CD4-positive, alpha-beta memory T cell (primary cell): ENCODE results near the gene TFIP11. TPM values are rescaled to one million over a fixed set of nuclear protein-coding genes. Genes with fewer than 3 reads are reported as not detected.

Source experiments
- CTCF ChIA-PET: fragments of 350-600 bp; sonication (Branson Sonifier 250); formaldehyde crosslinking; loops from one replicate; lab custom pipeline; 2021; ENCODE audit warnings: inconsistent platforms; ENCODE audit not compliant: partially characterized antibody; lab: Charles Lee
- POLR2A ChIA-PET: fragments of 350-600 bp; sonication (Branson Sonifier 250); formaldehyde crosslinking; loops from one replicate; lab custom pipeline; 2021; ENCODE audit not compliant: partially characterized antibody; lab: Charles Lee
- DNase-seq, 5 donors: peaks; one replicate each; pipeline versions ENCODE4 v3.0.0 to v3.0.0-alpha.2; 2020 to 2022; ENCODE audit warnings: mixed read lengths in 1 of 5
- H3K27ac ChIP-seq: one replicate; pipeline ENCODE4 v1.7.0; 2013; ENCODE audit warnings: low read depth, low read length
- H3K27me3 ChIP-seq: 2 replicates; pipeline ENCODE4 v1.7.0; 2013; ENCODE audit warnings: mild to moderate bottlenecking, low read length, moderate library complexity; ENCODE audit not compliant: insufficient read depth
- H3K36me3 ChIP-seq: 2 replicates; pipeline ENCODE4 v1.7.0; 2013; ENCODE audit warnings: mild to moderate bottlenecking, low read length, moderate library complexity; ENCODE audit not compliant: insufficient read depth
- H3K4me1 ChIP-seq: 2 replicates; pipeline ENCODE4 v1.7.0; 2013; ENCODE audit warnings: mild to moderate bottlenecking, low read length, moderate library complexity; ENCODE audit not compliant: insufficient read depth
- H3K4me3 ChIP-seq, 2 donors: one replicate each; pipeline ENCODE4 v1.7.0; 2013; ENCODE audit warnings: low read length in 2 of 2, mild to moderate bottlenecking in 1 of 2
- H3K9me3 ChIP-seq, 2 donors: one replicate each; pipeline ENCODE4 v1.7.0; 2013; ENCODE audit warnings: low read length in 2 of 2, control low read depth in 1 of 2; ENCODE audit not compliant: control insufficient read depth in 1 of 2
- H3K27ac Mint-ChIP-seq, 7 donors: one replicate each; pipeline ENCODE4 v1.8.0; 2020 to 2021; ENCODE audit warnings: mixed read lengths in 7 of 7, mild to moderate bottlenecking in 6 of 7, inconsistent platforms in 3 of 7, moderate library complexity in 3 of 7
- H3K27me3 Mint-ChIP-seq, 2 donors: one replicate each; pipeline ENCODE4 v1.8.0; 2020 to 2021; ENCODE audit warnings: mixed read lengths in 2 of 2
- H3K36me3 Mint-ChIP-seq, 2 donors: one replicate each; pipeline ENCODE4 v1.8.0; 2020 to 2021; ENCODE audit warnings: mixed read lengths in 2 of 2, inconsistent platforms in 1 of 2, mild to moderate bottlenecking in 1 of 2
- H3K4me1 Mint-ChIP-seq, 4 donors: one replicate each; pipeline ENCODE4 v1.8.0; 2020 to 2021; ENCODE audit warnings: mixed read lengths in 4 of 4, mild to moderate bottlenecking in 1 of 4
- H3K4me3 Mint-ChIP-seq, 8 donors: one replicate each; pipeline ENCODE4 v1.8.0; 2020 to 2021; ENCODE audit warnings: mixed read lengths in 8 of 8, mild to moderate bottlenecking in 7 of 8, moderate library complexity in 6 of 8, inconsistent platforms in 3 of 8
- H3K9me3 Mint-ChIP-seq, 8 donors: one replicate each; pipeline ENCODE4 v1.8.0; 2020 to 2021; ENCODE audit warnings: mixed read lengths in 8 of 8, mild to moderate bottlenecking in 5 of 8, inconsistent platforms in 3 of 8, moderate library complexity in 1 of 8
- intact Hi-C: fragments of 100-400 bp; cut with micrococcal nuclease; formaldehyde crosslinking; loops from one replicate; pipeline ENCODE4 v1.15.1; 2023
- polyA plus RNA-seq, 2 donors: library from polyadenylated mRNA; unstranded; fragments of 300-500 nt; fragmentation: Illumina TruSeq; gene quantifications; one replicate each; pipeline ENCODE4 v1.2.3, GENCODE V29; 2021
- total RNA-seq, 2 experiments: library from RNA; stranded (reverse); gene quantifications; one replicate each; pipeline ENCODE4 v1.2.3, GENCODE V29; 2021

TFIP11 gene
- total and polyA plus RNA-seq, 4 experiments from 2014 or later: 22.2 to 74.5 (median 59.0) TPM

DNA sequence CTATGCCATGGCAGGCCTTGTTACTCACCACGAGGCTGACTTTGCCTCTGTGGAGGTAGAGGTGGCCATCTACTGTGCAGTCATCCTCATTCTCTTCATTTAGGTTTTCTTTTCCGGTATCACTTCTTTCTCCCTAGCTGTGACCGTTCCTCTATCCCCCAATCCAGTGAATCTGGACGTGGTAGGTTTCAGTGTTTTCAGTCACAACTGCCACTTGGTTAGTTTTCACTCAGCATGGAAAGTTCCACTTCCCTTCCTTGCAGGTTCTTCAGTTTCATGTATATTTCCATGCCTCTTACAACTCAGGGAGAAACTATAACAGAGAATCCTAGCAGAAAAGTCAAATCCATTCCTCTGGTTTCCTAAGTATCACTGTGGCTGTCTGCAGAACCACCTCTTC lies 30.6 kb downstream of the TFIP11 start:
- Histone ChIP-seq H3K27me3 (no peaks in the 10 kb centered on the region), H3K4me1 (peaks cover 72% of the 10 kb centered on the region), H3K27ac (peak overlapping the region; percentile 6), H3K9me3 (no peaks in the 10 kb centered on the region), H3K36me3 (peaks cover 10% of the 10 kb centered on the region), H3K4me3 (no peak overlapping the region)
- Mint-ChIP-seq H3K4me1 (peaks cover 59 to 91% (median 77%) of the 10 kb centered on the region in 4 donors), H3K4me3 (peak overlapping the region in 7 of 8 donors; percentile 44 to 98 (median 92)), H3K27me3 (no peaks in the 10 kb centered on the region), H3K27ac (peak overlapping the region in 6 of 7 donors; percentile 75 to 99 (median 98)), H3K36me3 (peaks cover 22 to 53% of the 10 kb centered on the region in 2 donors), H3K9me3 (peaks cover 0 to 3% (median 0%) of the 10 kb centered on the region in 8 donors)
- DNase-seq: no peak
- intact Hi-C loops: loop anchor here (2.0 kb wide), 2 partner anchors 53 to 177 kb away; partner anchors contain the start of gene ASPHD2
- ChIA-PET CTCF (interaction anchor here (1.0 to 4.1 kb wide), 2 partner anchors 21 to 193 kb away, joined by 3 to 17 read pairs; no protein-coding TSS in a partner anchor), POLR2A (interaction anchor here (0.9 to 6.4 kb wide), 6 partner anchors 11 to 191 kb away, joined by 3 to 68 read pairs (median 32); partner anchors contain the start of gene TFIP11)

DNA sequence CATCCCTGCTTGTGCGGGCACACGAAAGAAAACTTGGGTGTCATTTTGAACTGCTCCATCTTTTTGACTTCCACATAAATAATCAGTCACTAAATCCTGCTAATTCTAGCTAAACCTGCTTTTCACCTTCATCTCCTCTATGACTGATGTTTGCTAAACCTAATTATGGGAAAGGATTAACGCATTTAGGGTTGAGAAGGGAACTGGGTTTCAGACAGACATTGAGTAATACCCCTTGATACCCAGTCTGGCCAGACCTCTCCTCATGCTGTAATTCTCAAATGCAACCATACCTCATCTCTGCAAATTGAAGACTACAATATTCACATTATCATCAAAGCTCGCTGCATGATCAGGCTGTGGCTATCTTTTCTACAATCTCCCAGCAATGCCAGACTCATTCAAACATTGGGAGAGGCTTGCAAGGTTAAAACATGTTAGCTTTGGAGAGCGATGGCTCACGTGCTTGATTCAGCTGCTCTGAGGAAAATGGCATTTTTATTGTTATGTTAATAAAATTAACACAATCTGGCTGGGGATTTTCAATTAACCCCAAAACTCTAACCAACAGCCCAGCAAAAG lies 31.1 kb downstream of the TFIP11 start:
- Mint-ChIP-seq H3K27me3 (no peaks in the 10 kb centered on the region), H3K36me3 (peaks cover 25 to 53% of the 10 kb centered on the region in 2 donors), H3K4me1 (peaks cover 57 to 88% (median 75%) of the 10 kb centered on the region in 4 donors), H3K27ac (peak overlapping the region in 6 of 7 donors; percentile 7 to 99 (median 64)), H3K9me3 (peaks cover 0 to 3% (median 0%) of the 10 kb centered on the region in 8 donors), H3K4me3 (peak overlapping the region in 7 of 8 donors; percentile 23 to 98 (median 92))
- Histone ChIP-seq H3K27ac (no peak overlapping the region), H3K36me3 (peaks cover 13% of the 10 kb centered on the region), H3K4me1 (peaks cover 70% of the 10 kb centered on the region), H3K4me3 (no peak overlapping the region), H3K27me3 (no peaks in the 10 kb centered on the region), H3K9me3 (no peaks in the 10 kb centered on the region)
- ChIA-PET CTCF (interaction anchor here (1.0 to 4.1 kb wide), 3 partner anchors 20 to 193 kb away, joined by 3 to 17 read pairs (median 4); no protein-coding TSS in a partner anchor), POLR2A (interaction anchor here (1.2 to 6.4 kb wide), 3 partner anchors 20 to 162 kb away, joined by 4 to 68 read pairs (median 40); partner anchors contain the start of gene TFIP11)
- intact Hi-C loops: no loop called here
- no peak for DNase-seq

DNA sequence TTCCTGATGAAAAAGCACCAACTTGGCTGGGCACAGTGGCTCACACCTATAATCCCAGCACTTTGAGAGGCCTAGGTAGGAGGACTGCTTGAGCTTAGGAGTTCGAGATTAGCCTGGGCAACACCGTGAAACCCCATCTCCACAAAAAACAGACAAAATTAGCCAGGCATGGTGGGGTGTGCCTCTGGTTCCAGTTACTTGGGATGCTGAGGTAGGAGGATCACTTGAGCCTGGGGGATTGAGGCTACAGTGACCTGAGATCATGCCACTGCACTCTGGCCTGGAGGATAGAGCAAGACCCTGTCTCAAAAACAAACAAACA lies 31.7 kb downstream of the TFIP11 start:
- Mint-ChIP-seq H3K27ac (peak overlapping the region in 6 of 7 donors; percentile 7 to 97 (median 48)), H3K27me3 (no peaks in the 10 kb centered on the region), H3K4me1 (peaks cover 52 to 81% (median 70%) of the 10 kb centered on the region in 4 donors), H3K4me3 (peak overlapping the region; percentile 27 to 90 (median 68)), H3K9me3 (peaks cover 0 to 3% (median 0%) of the 10 kb centered on the region in 8 donors), H3K36me3 (peaks cover 25 to 50% of the 10 kb centered on the region in 2 donors)
- Histone ChIP-seq H3K4me1 (peaks cover 63% of the 10 kb centered on the region), H3K4me3 (no peak overlapping the region), H3K9me3 (no peaks in the 10 kb centered on the region), H3K27ac (no peak overlapping the region), H3K27me3 (no peaks in the 10 kb centered on the region), H3K36me3 (peaks cover 13% of the 10 kb centered on the region)
- POLR2A ChIA-PET: interaction anchor here (4.3 to 6.4 kb wide), 2 partner anchors 21 to 34 kb away, joined by 40 to 68 read pairs; partner anchors contain the start of gene TFIP11
- intact Hi-C loops: no loop called here
- DNase-seq: no peak
- CTCF ChIA-PET: interaction anchor here (0.9 to 1.0 kb wide), 2 partner anchors 32 to 184 kb away, joined by 3 to 4 read pairs; partner anchors contain the start of gene TFIP11

DNA sequence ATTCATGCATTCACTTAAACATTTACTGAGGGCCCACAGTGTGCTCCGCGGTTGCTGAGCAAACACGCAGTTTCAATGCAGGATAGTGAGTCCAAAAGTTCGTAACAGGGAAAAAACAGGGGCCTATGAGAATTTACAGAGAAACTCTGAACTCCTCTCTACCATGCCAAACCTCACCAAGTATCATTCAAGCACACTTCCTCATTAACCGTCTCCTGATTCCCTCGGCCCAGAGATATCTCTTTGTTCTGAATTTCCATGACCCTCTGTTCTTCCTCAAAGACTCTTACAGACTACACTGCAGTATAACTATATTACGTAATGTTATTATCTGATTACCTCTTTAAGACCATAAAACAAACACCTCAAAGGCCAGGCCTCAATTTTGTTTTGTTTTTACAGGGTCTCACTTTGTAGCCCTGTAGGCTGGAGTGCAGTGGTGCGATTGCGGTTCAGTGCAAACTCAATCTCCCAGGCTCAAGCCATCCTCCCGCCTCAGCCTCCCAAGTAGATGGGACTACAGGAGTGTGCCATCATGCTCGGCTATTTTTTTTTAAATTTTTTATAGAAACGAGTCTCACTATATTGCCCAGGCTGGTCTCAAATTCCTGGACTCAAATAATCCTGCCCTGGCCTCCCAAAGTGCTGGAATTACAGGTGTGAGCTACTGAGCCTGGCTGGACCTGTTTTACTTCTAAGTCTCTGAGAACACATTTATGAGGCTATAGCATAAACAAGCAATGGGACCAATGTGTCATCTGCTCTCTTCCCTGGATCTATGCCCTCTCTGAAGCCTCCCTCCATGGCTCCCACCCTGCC lies 32.3 kb downstream of the TFIP11 start:
- H3K4me1 ChIP-seq: peaks cover 58% of the 10 kb centered on the region
- Mint-ChIP-seq H3K27ac (peak overlapping the region; percentile 72 to 93 (median 89)), H3K27me3 (no peaks in the 10 kb centered on the region)

DNA sequence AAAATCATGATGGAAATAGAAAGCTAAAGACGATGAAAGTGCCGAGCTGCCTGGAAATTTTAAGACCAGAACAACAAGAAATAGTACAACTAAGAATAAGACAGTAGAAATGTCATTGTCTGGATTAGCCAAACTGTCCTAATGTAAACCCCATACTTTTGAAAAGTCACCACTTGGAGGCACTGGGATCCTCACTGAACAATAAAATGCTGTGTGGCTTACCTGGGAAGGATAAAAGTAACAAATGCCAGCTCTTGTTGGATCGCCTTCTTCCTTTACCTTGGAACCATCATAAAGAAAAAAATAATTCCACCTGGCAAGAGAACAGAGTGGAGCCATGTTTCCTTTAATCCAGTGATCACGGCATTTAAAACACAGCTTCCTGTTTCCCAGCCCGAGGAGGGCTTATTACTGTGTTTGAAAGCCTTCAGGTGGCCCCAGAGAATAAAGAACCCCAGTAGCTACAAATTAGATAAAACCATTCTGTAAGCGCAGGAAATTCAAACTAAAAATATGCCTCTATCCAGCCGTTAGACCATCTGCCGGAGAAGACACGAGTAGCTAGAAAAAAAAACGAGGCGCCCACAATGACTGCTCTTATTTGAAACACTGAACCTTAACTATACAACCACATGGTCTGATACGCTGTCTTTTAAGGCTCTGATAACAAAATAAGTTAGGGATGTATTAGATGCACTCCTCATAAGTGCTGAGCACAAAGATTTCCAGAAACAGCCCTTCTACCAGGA lies 33.1 kb downstream of the TFIP11 start:
- peaks cover 18% of the 10 kb centered on the region for H3K36me3 ChIP-seq
- Mint-ChIP-seq H3K4me3 (peak overlapping the region; percentile 71 to 90 (median 78)), H3K4me1 (peaks cover 47 to 68% (median 58%) of the 10 kb centered on the region in 4 donors), H3K9me3 (peaks cover 0 to 2% (median 0%) of the 10 kb centered on the region in 8 donors), H3K36me3 (peaks cover 34 to 56% of the 10 kb centered on the region in 2 donors), H3K27me3 (no peaks in the 10 kb centered on the region), H3K27ac (peak overlapping the region; percentile 72 to 93 (median 87))
- no peaks in the 10 kb centered on the region for H3K27me3 ChIP-seq
- DNase-seq: peak in 1 of 5 donors; percentile 15
- POLR2A ChIA-PET: interaction anchor here (0.9 to 1.4 kb wide), 6 partner anchors 11 to 195 kb away, joined by 3 to 6 read pairs (median 4); partner anchors contain the start of genes ASPHD2 and TFIP11
- CTCF ChIA-PET: interaction anchor here (0.7 to 2.1 kb wide), 4 partner anchors 20 to 187 kb away, joined by 3 to 7 read pairs (median 4); no protein-coding TSS in a partner anchor
- H3K4me1 ChIP-seq: peaks cover 50% of the 10 kb centered on the region
- H3K27ac ChIP-seq: no peak overlapping the region
- H3K9me3 ChIP-seq: no peaks in the 10 kb centered on the region
- H3K4me3 ChIP-seq: peak overlapping the region in 1 of 2 donors; percentile 26
- intact Hi-C loops: no loop called here

More for the DNA sequence above, 32.3 kb downstream of the TFIP11 start:
- Mint-ChIP-seq H3K4me1 (peaks cover 49 to 76% (median 64%) of the 10 kb centered on the region in 4 donors), H3K4me3 (peak overlapping the region; percentile 71 to 90 (median 78)), H3K9me3 (peaks cover 0 to 3% (median 0%) of the 10 kb centered on the region in 8 donors), H3K36me3 (peaks cover 26 to 51% of the 10 kb centered on the region in 2 donors)
- no peaks in the 10 kb centered on the region for H3K9me3 ChIP-seq
- CTCF ChIA-PET: interaction anchor here (0.9 to 2.1 kb wide), 5 partner anchors 20 to 186 kb away, joined by 3 to 7 read pairs (median 4); partner anchors contain the start of gene TFIP11
- no peaks in the 10 kb centered on the region for H3K27me3 ChIP-seq
- H3K27ac ChIP-seq: no peak overlapping the region
- POLR2A ChIA-PET: interaction anchor here (0.6 to 1.4 kb wide), 4 partner anchors 50 to 194 kb away, joined by 3 to 6 read pairs (median 5); partner anchors contain the start of gene ASPHD2
- peak overlapping the region in 1 of 2 donors; percentile 26 for H3K4me3 ChIP-seq
- peaks cover 13% of the 10 kb centered on the region for H3K36me3 ChIP-seq
- DNase-seq: no peak
- intact Hi-C loops: no loop called here

DNA sequence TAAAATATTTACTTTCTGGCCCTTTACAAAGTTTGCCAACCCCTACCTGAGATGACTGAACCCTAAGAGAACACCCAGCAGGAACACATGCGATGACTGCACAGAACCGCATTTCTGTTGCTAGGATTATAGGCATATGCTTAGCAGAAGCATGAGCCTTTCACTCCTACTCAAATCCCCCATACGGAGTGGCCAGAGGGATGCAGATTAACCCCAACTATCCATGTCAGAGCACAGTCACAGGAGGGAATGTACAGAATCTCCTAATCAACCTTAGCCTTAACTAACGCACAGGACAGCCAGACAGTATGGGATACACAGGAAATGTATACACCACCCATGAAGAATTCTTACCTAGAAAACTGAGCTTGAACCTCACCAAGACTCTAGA lies 34.9 kb downstream of the TFIP11 start:
- Histone ChIP-seq H3K27ac (no peak overlapping the region), H3K36me3 (peaks cover 27% of the 10 kb centered on the region), H3K4me1 (peaks cover 38% of the 10 kb centered on the region), H3K9me3 (no peaks in the 10 kb centered on the region), H3K4me3 (no peak overlapping the region), H3K27me3 (no peaks in the 10 kb centered on the region)
- Mint-ChIP-seq H3K9me3 (no peaks in the 10 kb centered on the region), H3K36me3 (peaks cover 49 to 63% of the 10 kb centered on the region in 2 donors), H3K4me3 (peak overlapping the region in 2 of 8 donors; percentile 5 to 22), H3K27ac (peak overlapping the region in 1 of 7 donors; percentile 71), H3K4me1 (peaks cover 37 to 49% (median 46%) of the 10 kb centered on the region in 4 donors), H3K27me3 (no peaks in the 10 kb centered on the region)
- DNase-seq: no peak
- CTCF ChIA-PET: no interaction called here
- intact Hi-C loops: no loop called here
- POLR2A ChIA-PET: no interaction called here
